Left ventricle myocardium inferior (tissue), 1 donor: ENCODE measurements around the gene SHB. TPM values are rescaled to one million over a fixed set of nuclear protein-coding genes. Genes with fewer than 3 reads are reported as not detected.

Experiments used
- DNase-seq: peaks from one replicate; pipeline ENCODE4 v3.0.0-alpha.2; 2020
- H3K27ac ChIP-seq: fragments of 200-600 bp; replicated peaks from 2 replicates; pipeline ENCODE4 v1.8.0; 2021
- H3K27me3 ChIP-seq: fragments of 200-600 bp; 2 replicates; pipeline ENCODE4 v1.8.0; 2021; ENCODE audit warnings: low read depth
- H3K36me3 ChIP-seq: fragments of 200-600 bp; 2 replicates; pipeline ENCODE4 v1.8.0; 2021
- H3K4me1 ChIP-seq: fragments of 200-600 bp; 2 replicates; pipeline ENCODE4 v1.8.0; 2021
- H3K4me3 ChIP-seq: fragments of 200-600 bp; 2 replicates; pipeline ENCODE4 v1.8.0; 2021; ENCODE audit warnings: mild to moderate bottlenecking, moderate library complexity
- H3K9me3 ChIP-seq: fragments of 200-600 bp; replicated peaks from 2 replicates; pipeline ENCODE4 v1.8.0; 2021
- intact Hi-C: fragments of 100-400 bp; cut with micrococcal nuclease; formaldehyde crosslinking; loops from one replicate; pipeline ENCODE4 v1.11.0; 2022
- total RNA-seq: library from RNA; stranded (reverse); fragmentation: NEBNext Ultra II Directional; extraction: Animal tissue kit (Norgen Biotek cat#: 25700); gene quantifications from one replicate; pipeline ENCODE4 v1.2.1, GENCODE V29; 2021
- TF ChIP-seq, protein P1 (sequence below): fragments of 200-600 bp; IDR thresholded peaks from 2 replicates; pipeline ENCODE4 v1.8.0; 2021; ENCODE audit warnings: antibody characterized with exemption, mild to moderate bottlenecking, borderline replicate concordance
- donor health status: DM: no; HTN: yes; CAD: no; lungs with severe emphysema.

SHB gene
- total RNA-seq, 1 donor from 2014 or later: 19.4 TPM

DNA sequence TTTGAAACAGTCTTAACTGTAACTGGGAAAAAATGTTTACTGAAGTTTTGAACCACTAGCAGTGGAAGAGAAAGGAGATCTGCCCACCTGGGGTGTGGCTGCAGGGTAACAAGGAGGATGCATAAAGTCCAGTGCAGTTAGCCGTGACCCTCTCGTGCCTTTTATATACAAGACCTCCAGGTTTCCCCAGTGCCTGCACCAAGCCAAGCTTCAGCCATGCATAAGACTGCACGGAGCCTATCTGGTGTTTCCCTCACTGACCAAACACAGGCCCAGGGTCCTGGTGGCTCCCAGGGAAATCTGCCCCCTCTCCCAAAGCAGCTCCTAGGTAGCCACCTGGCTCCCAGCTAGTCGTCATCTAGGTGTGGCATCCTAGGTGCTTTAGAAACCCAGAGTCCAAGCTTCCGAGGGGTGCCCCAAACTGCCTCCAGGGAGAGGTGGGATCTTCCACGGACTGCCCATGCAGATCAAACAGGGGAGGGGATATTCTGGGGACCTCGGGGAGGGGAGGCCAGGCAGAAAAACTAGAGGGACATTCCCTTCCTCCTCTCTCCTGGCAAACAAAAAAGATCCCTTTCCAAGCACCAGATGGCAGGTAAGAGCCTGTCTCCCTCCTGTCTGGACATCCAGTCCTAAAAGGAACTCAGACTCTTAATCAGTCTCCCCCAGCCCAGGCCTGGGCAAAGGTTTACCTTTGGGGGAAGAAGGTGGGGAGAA, 2.7 kb downstream of the SHB start:
- Histone ChIP-seq H3K4me3 (peak overlapping the region; percentile 94), H3K27ac (peak overlapping the region; percentile 100), H3K4me1 (peaks cover 93% of the 10 kb centered on the region), H3K9me3 (no peaks in the 10 kb centered on the region), H3K27me3 (no peaks in the 10 kb centered on the region), H3K36me3 (no peaks in the 10 kb centered on the region)
- intact Hi-C loops: loop anchor here (5.0 to 10.0 kb wide), 2 partner anchors 74 to 122 kb away; no protein-coding TSS in a partner anchor
- TF ChIP-seq, protein P1, sequence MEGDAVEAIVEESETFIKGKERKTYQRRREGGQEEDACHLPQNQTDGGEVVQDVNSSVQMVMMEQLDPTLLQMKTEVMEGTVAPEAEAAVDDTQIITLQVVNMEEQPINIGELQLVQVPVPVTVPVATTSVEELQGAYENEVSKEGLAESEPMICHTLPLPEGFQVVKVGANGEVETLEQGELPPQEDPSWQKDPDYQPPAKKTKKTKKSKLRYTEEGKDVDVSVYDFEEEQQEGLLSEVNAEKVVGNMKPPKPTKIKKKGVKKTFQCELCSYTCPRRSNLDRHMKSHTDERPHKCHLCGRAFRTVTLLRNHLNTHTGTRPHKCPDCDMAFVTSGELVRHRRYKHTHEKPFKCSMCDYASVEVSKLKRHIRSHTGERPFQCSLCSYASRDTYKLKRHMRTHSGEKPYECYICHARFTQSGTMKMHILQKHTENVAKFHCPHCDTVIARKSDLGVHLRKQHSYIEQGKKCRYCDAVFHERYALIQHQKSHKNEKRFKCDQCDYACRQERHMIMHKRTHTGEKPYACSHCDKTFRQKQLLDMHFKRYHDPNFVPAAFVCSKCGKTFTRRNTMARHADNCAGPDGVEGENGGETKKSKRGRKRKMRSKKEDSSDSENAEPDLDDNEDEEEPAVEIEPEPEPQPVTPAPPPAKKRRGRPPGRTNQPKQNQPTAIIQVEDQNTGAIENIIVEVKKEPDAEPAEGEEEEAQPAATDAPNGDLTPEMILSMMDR: peak; percentile 38
- no peak for DNase-seq

DNA sequence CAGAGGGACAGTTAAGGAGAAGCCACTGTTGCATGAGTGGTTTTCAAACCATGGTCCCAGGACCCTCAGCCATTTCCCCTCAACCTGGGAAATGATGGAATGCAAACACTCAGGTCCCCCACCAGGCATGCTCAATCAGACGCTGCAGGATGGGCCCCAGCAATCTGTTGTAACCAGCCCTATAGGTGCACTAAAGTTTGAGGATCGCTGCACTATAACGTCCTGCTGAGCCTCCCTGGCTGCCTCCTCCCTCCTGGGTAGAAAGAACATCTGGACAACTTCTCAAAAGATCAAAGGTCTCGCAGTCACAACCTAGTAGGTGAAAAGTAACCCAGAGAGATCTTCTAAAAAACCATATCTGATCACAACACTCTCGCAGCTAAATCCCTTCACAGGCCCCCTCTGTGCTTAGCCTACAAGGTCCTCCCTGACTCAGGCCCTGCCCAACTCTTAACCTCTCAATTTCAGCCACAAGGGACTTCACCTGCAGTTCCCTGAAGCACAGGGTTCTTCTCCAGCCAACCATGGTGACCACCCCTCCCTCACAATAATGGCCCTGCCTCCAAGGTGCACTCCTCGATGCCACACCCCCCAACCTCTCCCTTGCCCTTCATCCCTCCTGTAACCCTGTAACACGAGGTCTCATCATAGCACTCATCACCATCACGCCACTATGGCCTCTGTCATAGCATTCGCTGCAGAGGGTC, 3.5 kb downstream of the SHB start:
- H3K27ac ChIP-seq: peak overlapping the region; percentile 100
- peaks cover 96% of the 10 kb centered on the region for H3K4me1 ChIP-seq

GRCh38 chr9:38064842-38065368, 4.1 kb downstream of the SHB start:
- Histone ChIP-seq H3K4me1 (peaks cover 96% of the 10 kb centered on the region), H3K4me3 (peak overlapping the region; percentile 94), H3K36me3 (no peaks in the 10 kb centered on the region), H3K27me3 (no peaks in the 10 kb centered on the region), H3K9me3 (no peaks in the 10 kb centered on the region), H3K27ac (peak overlapping the region; percentile 100)
- intact Hi-C loops: loop anchor here (5.0 to 10.0 kb wide), 2 partner anchors 73 to 120 kb away; no protein-coding TSS in a partner anchor
- no peak for DNase-seq
- TF ChIP-seq, protein P1: no peak

More for the DNA sequence above, 3.5 kb downstream of the SHB start:
- TF ChIP-seq, protein P1: no peak
- no peaks in the 10 kb centered on the region for H3K36me3 ChIP-seq
- DNase-seq: no peak
- intact Hi-C loops: loop anchor here (5.0 to 10.0 kb wide), 2 partner anchors 73 to 121 kb away; no protein-coding TSS in a partner anchor
- H3K4me3 ChIP-seq: peak overlapping the region; percentile 94
- H3K27me3 ChIP-seq: no peaks in the 10 kb centered on the region
- H3K9me3 ChIP-seq: no peaks in the 10 kb centered on the region

GRCh38 chr9:38063363-38063707, 5.7 kb downstream of the SHB start:
- H3K27me3 ChIP-seq: no peaks in the 10 kb centered on the region
- intact Hi-C loops: loop anchor here (10.0 kb wide), 1 partner anchor 119 kb away; no protein-coding TSS in a partner anchor
- H3K9me3 ChIP-seq: no peaks in the 10 kb centered on the region
- peak overlapping the region; percentile 100 for H3K27ac ChIP-seq
- no peaks in the 10 kb centered on the region for H3K36me3 ChIP-seq
- DNase-seq: no peak
- TF ChIP-seq, protein P1: no peak
- no peak overlapping the region for H3K4me3 ChIP-seq
- H3K4me1 ChIP-seq: peaks cover 100% of the 10 kb centered on the region

DNA sequence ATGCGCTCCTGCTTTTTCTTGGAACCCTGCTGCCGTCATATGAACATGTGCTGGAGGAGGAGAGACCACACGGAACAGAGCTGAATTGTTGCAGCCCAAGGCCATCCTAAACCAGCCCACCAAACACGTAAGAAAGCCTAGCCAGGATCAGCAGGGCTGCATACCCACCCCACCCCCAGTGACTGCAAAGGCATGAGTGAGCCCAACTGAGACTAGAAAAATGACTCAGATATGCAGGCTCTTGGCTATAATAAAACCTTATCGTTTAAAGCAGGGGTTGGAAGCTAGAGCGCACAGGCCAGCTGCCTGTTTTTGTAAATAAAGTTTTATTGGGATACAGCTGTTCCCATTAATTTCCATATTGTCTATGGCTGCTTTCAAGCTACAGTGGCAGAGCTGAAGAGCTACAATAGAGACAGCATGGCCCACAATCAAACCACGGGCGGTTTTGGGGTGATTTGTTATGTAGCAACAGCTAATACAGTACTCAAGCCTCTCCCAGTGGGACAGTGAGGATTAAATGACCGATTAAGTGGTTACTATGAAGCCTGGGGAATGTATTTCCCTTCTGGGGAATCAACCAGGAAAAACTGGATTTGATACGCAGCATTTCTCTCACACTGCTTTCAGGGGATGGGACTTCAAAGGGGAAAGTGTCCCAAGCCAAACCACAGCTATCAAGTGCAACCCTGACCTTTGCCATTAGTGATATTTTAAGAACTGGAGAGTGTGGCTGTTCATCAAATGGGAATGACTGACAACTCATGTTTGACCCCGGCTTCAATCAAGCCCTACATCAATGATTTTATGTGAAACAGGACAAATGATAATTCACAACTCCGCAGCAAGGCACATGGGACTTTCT, 6.3 kb downstream of the SHB start:
- DNase-seq: no peak
- intact Hi-C loops: loop anchor here (10.0 kb wide), 1 partner anchor 118 kb away; no protein-coding TSS in a partner anchor
- Histone ChIP-seq H3K4me3 (no peak overlapping the region), H3K4me1 (peaks cover 100% of the 10 kb centered on the region), H3K27me3 (no peaks in the 10 kb centered on the region), H3K27ac (peak overlapping the region; percentile 100), H3K36me3 (no peaks in the 10 kb centered on the region), H3K9me3 (no peaks in the 10 kb centered on the region)
- TF ChIP-seq, protein P1: no peak
